Ascending aorta (tissue), 2 donors: ENCODE results near the gene MOV10. TPM values are rescaled to one million over a fixed set of nuclear protein-coding genes. Genes with fewer than 3 reads are reported as not detected.
A peak's percentile ranks its signal among the peaks of the same experiment; 100 is the strongest.
"Not testable (repeated sequence)": the region's sequence is repeated elsewhere in the genome, so short reads cannot be mapped to it uniquely, and the experiment has no call there.

Source experiments
- DNase-seq, 2 donors: peaks; one replicate each; pipeline ENCODE4 v3.0.0-alpha.2; 2019; ENCODE audit warnings: low spot score in 2 of 2
- H3K27ac ChIP-seq, 2 donors: fragments of 200-600 bp; sonication (generic); one replicate each; pipeline ENCODE4 v1.5.1; 2016 to 2017; ENCODE audit warnings: mild to moderate bottlenecking in 1 of 2
- H3K27me3 ChIP-seq: fragments of 200-600 bp; sonication (generic); one replicate; pipeline ENCODE4 v1.5.1; 2017
- H3K36me3 ChIP-seq, 2 donors: fragments of 200-600 bp; sonication (generic); one replicate each; pipeline ENCODE4 v1.5.1; 2016
- H3K4me1 ChIP-seq, 2 donors: fragments of 200-600 bp; sonication (generic); one replicate each; pipeline ENCODE4 v1.5.1; 2016 to 2017; ENCODE audit warnings: mild to moderate bottlenecking in 1 of 2
- H3K4me3 ChIP-seq, 2 donors: fragments of 200-600 bp; sonication (generic); one replicate each; pipeline ENCODE4 v1.5.1; 2016 to 2017; ENCODE audit warnings: mild to moderate bottlenecking in 1 of 2
- H3K9me3 ChIP-seq, 2 donors: fragments of 200-600 bp; sonication (generic); one replicate each; pipeline ENCODE4 v1.5.1; 2016
- CTCF ChIP-seq, 3 experiments: fragments of 200-600 bp in 2 of 3; fragments of 450-650 bp in 1 of 3; sonication (generic) in 2 of 3; IDR thresholded peaks; one replicate each; pipeline ENCODE4 v1.5.1; 2016 to 2019; ENCODE audit warnings: antibody characterized with exemption in 3 of 3, mild to moderate bottlenecking in 1 of 3, moderate library complexity in 1 of 3
- intact Hi-C: fragments of 100-400 bp; cut with DNase I; formaldehyde crosslinking; loops from one replicate; pipeline ENCODE4 v1.15.1; 2023
- total RNA-seq: library from RNA; depleted of rRNA; stranded (reverse); fragments of >200 nt; gene quantifications from one replicate; pipeline ENCODE4 v1.1.0, GENCODE V29; 2016

The MOV10 gene
- total RNA-seq, 1 donor from 2014 or later: 69.5 TPM

GRCh38 chr1:112718691-112719418 is 44.4 kb downstream of the MOV10 start:
- H3K9me3 ChIP-seq: no peaks in the 10 kb centered on the region
- intact Hi-C loops: loop anchor here (5.0 kb wide), 4 partner anchors 163 to 1093 kb away; partner anchors contain the start of genes MAGI3 and RSBN1
- TF ChIP-seq CTCF (IDR thresholded peaks at IDR 0.05): peak; percentile 68 to 85 (median 75)
- H3K4me3 ChIP-seq: peak overlapping the region; percentile 12 to 49
- H3K4me1 ChIP-seq: peaks cover 6 to 9% of the 10 kb centered on the region in 2 donors
- H3K36me3 ChIP-seq: no peaks in the 10 kb centered on the region
- DNase-seq: peak in 1 of 2 donors; percentile 89
- no peaks in the 10 kb centered on the region for H3K27me3 ChIP-seq
- no peak overlapping the region for H3K27ac ChIP-seq

GRCh38 chr1:112719706-112720105 is 45.2 kb downstream of the MOV10 start:
- intact Hi-C loops: loop anchor here (5.0 kb wide), 4 partner anchors 163 to 1093 kb away; partner anchors contain the start of genes MAGI3 and RSBN1
- Histone ChIP-seq H3K27ac (no peak overlapping the region), H3K9me3 (no peaks in the 10 kb centered on the region), H3K27me3 (no peaks in the 10 kb centered on the region), H3K4me1 (peaks cover 3 to 8% of the 10 kb centered on the region in 2 donors), H3K4me3 (no peak overlapping the region), H3K36me3 (no peaks in the 10 kb centered on the region)
- TF ChIP-seq CTCF (IDR thresholded peaks at IDR 0.05): no peak
- DNase-seq: peak in 1 of 2 donors; percentile 43

GRCh38 chr1:112720800-112721199 is 46.3 kb downstream of the MOV10 start:
- intact Hi-C loops: no loop called here
- Histone ChIP-seq H3K27me3 (no peaks in the 10 kb centered on the region), H3K4me1 (peaks cover 0 to 4% of the 10 kb centered on the region in 2 donors), H3K36me3 (no peaks in the 10 kb centered on the region), H3K9me3 (no peaks in the 10 kb centered on the region), H3K4me3 (no peak overlapping the region), H3K27ac (no peak overlapping the region)
- no peak for TF ChIP-seq CTCF (IDR thresholded peaks at IDR 0.05)
- peak in 1 of 2 donors; percentile 35 for DNase-seq

GRCh38 chr1:112721294-112721693 is 46.8 kb downstream of the MOV10 start:
- H3K4me3 ChIP-seq, H3K27ac ChIP-seq, H3K27me3 ChIP-seq, H3K36me3 ChIP-seq, H3K9me3 ChIP-seq, intact Hi-C loops, H3K4me1 ChIP-seq: not testable (repeated sequence)
- DNase-seq: peak in 1 of 2 donors; percentile 41

- H3K27me3 ChIP-seq: no peaks in the 10 kb centered on the region
- H3K27ac ChIP-seq: no peak overlapping the region
- DNase-seq: peak in 1 of 2 donors; percentile 53
- TF ChIP-seq CTCF (IDR thresholded peaks at IDR 0.05): no peak
- no peak overlapping the region for H3K4me3 ChIP-seq
- no peaks in the 10 kb centered on the region for H3K4me1 ChIP-seq
- H3K36me3 ChIP-seq: no peaks in the 10 kb centered on the region
- intact Hi-C loops: no loop called here
- H3K9me3 ChIP-seq: no peaks in the 10 kb centered on the region
These were observed 47.6 kb downstream of the MOV10 start for GRCh38 chr1:112721966-112722524.
